ENCODE data around the gene MDFIC.

The MDFIC gene

DNA sequence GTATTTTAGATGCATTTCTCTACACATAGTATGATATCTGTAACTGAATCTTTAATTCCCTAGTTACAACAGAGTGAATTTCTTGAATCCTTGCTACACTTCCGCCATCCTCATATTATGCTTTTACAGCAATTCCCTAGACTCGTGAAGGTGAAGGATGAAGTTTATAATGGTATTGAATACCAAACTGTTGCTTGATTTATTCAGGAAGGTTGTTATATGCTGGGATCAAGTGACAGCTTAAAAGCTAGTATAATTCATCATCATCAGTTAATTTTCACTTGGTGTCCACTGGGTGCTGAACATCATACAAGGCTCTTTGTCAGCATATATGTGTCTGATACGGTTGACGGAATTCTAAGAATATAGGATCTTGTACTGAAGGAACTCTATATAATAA is 47.2 kb downstream of the MDFIC start:
- Histone ChIP-seq H3K27me3 (ENCODE audit: insufficient read depth, low read length) (no peaks in the 10 kb centered on the region), H2BK12ac (ENCODE audit: low read length) (no peak overlapping the region), H3K18ac (ENCODE audit: low read length) (no peak overlapping the region), H3K4ac (ENCODE audit: low read depth, low read length) (no peak overlapping the region), H2AK5ac (ENCODE audit: low read length) (no peak overlapping the region), H3K4me2 (ENCODE audit: low read length) (no peak overlapping the region), H3K9me3 (ENCODE audit: insufficient read depth, low read depth, low read length) (no peaks in the 10 kb centered on the region), H3K14ac (ENCODE audit: low read length) (no peak overlapping the region), H4K8ac (ENCODE audit: low read depth, low read length) (no peak overlapping the region), H4K91ac (ENCODE audit: low read depth, low read length) (no peak overlapping the region), H3K79me2 (ENCODE audit: control insufficient read depth, insufficient read depth, low read length, poor library complexity) (no peaks in the 10 kb centered on the region), H2BK120ac (ENCODE audit: insufficient read depth, low read length, poor library complexity) (no peak overlapping the region), H3K79me1 (ENCODE audit: low read length) (no peaks in the 10 kb centered on the region), H4K12ac (ENCODE audit: low read depth, low read length) (no peak overlapping the region), H3K4me1 (ENCODE audit: control insufficient read depth in 1 of 2, insufficient read depth in 2 of 2, low read length in 2 of 2) (no peaks in the 10 kb centered on the region), H3K9ac (ENCODE audit: low read length) (no peak overlapping the region), H2BK5ac (ENCODE audit: low read depth, low read length, poor library complexity) (no peak overlapping the region), H3K4me3 (ENCODE audit: low read depth, low read length) (no peak overlapping the region), H3K36me3 (ENCODE audit: control insufficient read depth in 1 of 2, insufficient read depth in 2 of 2, low read length in 2 of 2) (no peaks in the 10 kb centered on the region), H3K23ac (ENCODE audit: low read length) (no peak overlapping the region), H2AFZ (ENCODE audit: insufficient read depth, low read length, poor library complexity) (no peak overlapping the region), H3K27ac (ENCODE audit: low read depth, low read length) (no peak overlapping the region)
- WGBS (ENCODE audit: extremely low coverage, insufficient coverage, insufficient read length) = no CpG with 5 or more reads among the region's 4 CpGs
- no peak for DNase-seq

DNA sequence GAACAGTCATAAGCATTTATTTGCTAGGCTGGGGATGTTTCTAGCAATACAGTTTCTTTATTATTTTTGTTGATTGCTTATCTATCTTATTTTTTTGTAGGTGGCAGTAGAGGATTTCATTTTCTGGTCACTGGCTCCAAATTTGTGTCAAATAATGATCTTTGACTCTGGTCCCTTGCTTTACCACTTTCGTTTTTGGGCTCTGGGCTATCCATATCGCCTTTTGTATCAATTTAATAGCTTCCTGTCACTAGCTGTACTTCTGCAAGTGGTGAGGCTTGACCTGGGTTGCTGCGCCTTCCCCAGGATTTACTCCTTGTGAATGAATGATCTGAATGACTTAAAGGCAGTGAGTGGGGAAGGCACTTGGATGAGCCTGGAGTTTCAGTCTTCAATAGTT is 48.4 kb downstream of the MDFIC start:
- Histone ChIP-seq H4K12ac (ENCODE audit: low read depth, low read length) (no peak overlapping the region), H3K9me3 (ENCODE audit: insufficient read depth, low read depth, low read length) (no peaks in the 10 kb centered on the region), H3K14ac (ENCODE audit: low read length) (no peak overlapping the region), H2AFZ (ENCODE audit: insufficient read depth, low read length, poor library complexity) (no peak overlapping the region), H2AK5ac (ENCODE audit: low read length) (no peak overlapping the region), H3K4me2 (ENCODE audit: low read length) (no peak overlapping the region), H4K8ac (ENCODE audit: low read depth, low read length) (no peak overlapping the region), H3K79me2 (ENCODE audit: control insufficient read depth, insufficient read depth, low read length, poor library complexity) (no peaks in the 10 kb centered on the region), H3K36me3 (ENCODE audit: control insufficient read depth in 1 of 2, insufficient read depth in 2 of 2, low read length in 2 of 2) (no peaks in the 10 kb centered on the region), H3K18ac (ENCODE audit: low read length) (no peak overlapping the region), H3K23ac (ENCODE audit: low read length) (no peak overlapping the region), H3K4ac (ENCODE audit: low read depth, low read length) (no peak overlapping the region), H3K4me1 (ENCODE audit: control insufficient read depth in 1 of 2, insufficient read depth in 2 of 2, low read length in 2 of 2) (no peaks in the 10 kb centered on the region), H2BK120ac (ENCODE audit: insufficient read depth, low read length, poor library complexity) (no peak overlapping the region), H3K79me1 (ENCODE audit: low read length) (no peaks in the 10 kb centered on the region), H2BK12ac (ENCODE audit: low read length) (no peak overlapping the region), H2BK5ac (ENCODE audit: low read depth, low read length, poor library complexity) (no peak overlapping the region), H3K27me3 (ENCODE audit: insufficient read depth, low read length) (no peaks in the 10 kb centered on the region), H3K27ac (ENCODE audit: low read depth, low read length) (no peak overlapping the region), H3K9ac (ENCODE audit: low read length) (no peak overlapping the region), H3K4me3 (ENCODE audit: low read depth, low read length) (no peak overlapping the region), H4K91ac (ENCODE audit: low read depth, low read length) (no peak overlapping the region)
- no peak for DNase-seq
- no CpG with 5 or more reads among the region's 3 CpGs for WGBS (ENCODE audit: extremely low coverage, insufficient coverage, insufficient read length)

DNA sequence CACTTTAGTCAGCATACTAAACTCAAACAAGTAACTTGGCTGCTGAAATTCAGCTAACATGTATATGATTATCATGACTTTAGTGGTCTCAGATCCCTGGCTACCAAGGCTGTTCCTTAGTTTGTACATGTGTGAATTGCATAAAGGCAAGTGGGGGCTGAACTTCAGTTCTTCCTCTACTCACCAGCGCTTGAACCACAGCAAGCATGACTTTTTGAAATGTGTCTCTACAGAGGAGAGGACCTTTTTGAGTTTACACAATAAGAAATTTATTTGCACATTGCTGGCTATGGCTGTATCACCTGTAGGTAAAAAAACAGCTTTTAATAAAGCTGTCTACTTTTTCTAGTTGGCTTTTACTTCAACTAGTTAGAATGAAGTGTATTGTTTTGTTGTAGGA is 48.8 kb downstream of the MDFIC start:
- H4K8ac ChIP-seq (ENCODE audit: low read depth, low read length) = no peak overlapping the region
- H3K79me1 ChIP-seq (ENCODE audit: low read length) = no peaks in the 10 kb centered on the region
- WGBS (ENCODE audit: extremely low coverage, insufficient coverage, insufficient read length) = no CpG with 5 or more reads among the region's 1 CpG
- H3K27me3 ChIP-seq (ENCODE audit: insufficient read depth, low read length) = no peaks in the 10 kb centered on the region
- no peak overlapping the region for H3K4ac ChIP-seq (ENCODE audit: low read depth, low read length)
- H3K9ac ChIP-seq (ENCODE audit: low read length) = no peak overlapping the region
- H2BK120ac ChIP-seq (ENCODE audit: insufficient read depth, low read length, poor library complexity) = no peak overlapping the region
- H4K12ac ChIP-seq (ENCODE audit: low read depth, low read length) = no peak overlapping the region
- H2AFZ ChIP-seq (ENCODE audit: insufficient read depth, low read length, poor library complexity) = no peak overlapping the region
- no peaks in the 10 kb centered on the region for H3K79me2 ChIP-seq (ENCODE audit: control insufficient read depth, insufficient read depth, low read length, poor library complexity)
- H2AK5ac ChIP-seq (ENCODE audit: low read length) = no peak overlapping the region
- H3K23ac ChIP-seq (ENCODE audit: low read length) = no peak overlapping the region
- H3K4me3 ChIP-seq (ENCODE audit: low read depth, low read length) = no peak overlapping the region
- no peaks in the 10 kb centered on the region for H3K9me3 ChIP-seq (ENCODE audit: insufficient read depth, low read depth, low read length)
- no peak overlapping the region for H2BK5ac ChIP-seq (ENCODE audit: low read depth, low read length, poor library complexity)
- H3K4me2 ChIP-seq (ENCODE audit: low read length) = no peak overlapping the region
- no peak overlapping the region for H3K18ac ChIP-seq (ENCODE audit: low read length)
- H3K27ac ChIP-seq (ENCODE audit: low read depth, low read length) = no peak overlapping the region
- H3K14ac ChIP-seq (ENCODE audit: low read length) = no peak overlapping the region
- no peak overlapping the region for H2BK12ac ChIP-seq (ENCODE audit: low read length)
- H3K4me1 ChIP-seq (ENCODE audit: control insufficient read depth in 1 of 2, insufficient read depth in 2 of 2, low read length in 2 of 2) = no peaks in the 10 kb centered on the region
- no peak for DNase-seq
- no peaks in the 10 kb centered on the region for H3K36me3 ChIP-seq (ENCODE audit: control insufficient read depth in 1 of 2, insufficient read depth in 2 of 2, low read length in 2 of 2)
- H4K91ac ChIP-seq (ENCODE audit: low read depth, low read length) = no peak overlapping the region

DNA sequence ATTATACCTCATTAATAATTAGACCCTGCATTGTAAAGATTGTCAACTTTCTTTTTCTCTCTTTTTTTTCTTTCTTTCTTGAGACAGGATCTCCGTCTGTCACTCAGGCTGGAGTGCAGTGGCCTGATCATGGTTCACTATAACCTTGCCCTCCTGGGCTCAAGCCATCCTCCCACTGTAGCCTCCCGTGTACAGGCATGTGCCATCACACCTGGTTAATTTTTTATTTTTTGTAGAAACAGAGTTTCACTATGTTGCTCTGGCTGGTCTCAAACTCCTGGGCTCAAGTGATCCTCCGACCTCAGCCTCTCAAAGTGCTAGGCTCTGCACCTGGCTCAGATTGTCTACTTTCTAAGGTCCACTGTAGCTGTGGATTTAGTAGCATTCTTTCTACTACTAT is 50.7 kb downstream of the MDFIC start:
- Histone ChIP-seq H3K27ac (ENCODE audit: low read depth, low read length) (no peak overlapping the region), H3K4me1 (ENCODE audit: control insufficient read depth in 1 of 2, insufficient read depth in 2 of 2, low read length in 2 of 2) (no peaks in the 10 kb centered on the region), H3K4ac (ENCODE audit: low read depth, low read length) (no peak overlapping the region), H2BK120ac (ENCODE audit: insufficient read depth, low read length, poor library complexity) (no peak overlapping the region), H2BK12ac (ENCODE audit: low read length) (no peak overlapping the region), H4K8ac (ENCODE audit: low read depth, low read length) (no peak overlapping the region), H3K4me2 (ENCODE audit: low read length) (no peak overlapping the region), H3K4me3 (ENCODE audit: low read depth, low read length) (no peak overlapping the region), H3K9me3 (ENCODE audit: insufficient read depth, low read depth, low read length) (no peaks in the 10 kb centered on the region), H3K14ac (ENCODE audit: low read length) (no peak overlapping the region), H3K27me3 (ENCODE audit: insufficient read depth, low read length) (no peaks in the 10 kb centered on the region), H2BK5ac (ENCODE audit: low read depth, low read length, poor library complexity) (no peak overlapping the region), H4K12ac (ENCODE audit: low read depth, low read length) (no peak overlapping the region), H2AFZ (ENCODE audit: insufficient read depth, low read length, poor library complexity) (no peak overlapping the region), H3K79me1 (ENCODE audit: low read length) (no peaks in the 10 kb centered on the region), H4K91ac (ENCODE audit: low read depth, low read length) (no peak overlapping the region), H3K18ac (ENCODE audit: low read length) (no peak overlapping the region), H3K9ac (ENCODE audit: low read length) (no peak overlapping the region), H2AK5ac (ENCODE audit: low read length) (no peak overlapping the region), H3K36me3 (ENCODE audit: control insufficient read depth in 1 of 2, insufficient read depth in 2 of 2, low read length in 2 of 2) (no peaks in the 10 kb centered on the region), H3K79me2 (ENCODE audit: control insufficient read depth, insufficient read depth, low read length, poor library complexity) (no peaks in the 10 kb centered on the region), H3K23ac (ENCODE audit: low read length) (no peak overlapping the region)
- no peak for DNase-seq
- no CpG with 5 or more reads among the region's 3 CpGs for WGBS (ENCODE audit: extremely low coverage, insufficient coverage, insufficient read length)

Measured in trophoblast cell (in vitro differentiated cells and primary cell).